GM19238 (cell line): ENCODE results near the gene TEKT5.
"Not testable (repeated sequence)": the region's sequence is repeated elsewhere in the genome, so short reads cannot be mapped to it uniquely, and the experiment has no call there.

Source experiments
- DNase-seq: peaks from one replicate; pipeline ENCODE4 v3.0.0; 2011; ENCODE audit warnings: low spot score; ENCODE audit not compliant: insufficient read length

TEKT5 gene

DNA sequence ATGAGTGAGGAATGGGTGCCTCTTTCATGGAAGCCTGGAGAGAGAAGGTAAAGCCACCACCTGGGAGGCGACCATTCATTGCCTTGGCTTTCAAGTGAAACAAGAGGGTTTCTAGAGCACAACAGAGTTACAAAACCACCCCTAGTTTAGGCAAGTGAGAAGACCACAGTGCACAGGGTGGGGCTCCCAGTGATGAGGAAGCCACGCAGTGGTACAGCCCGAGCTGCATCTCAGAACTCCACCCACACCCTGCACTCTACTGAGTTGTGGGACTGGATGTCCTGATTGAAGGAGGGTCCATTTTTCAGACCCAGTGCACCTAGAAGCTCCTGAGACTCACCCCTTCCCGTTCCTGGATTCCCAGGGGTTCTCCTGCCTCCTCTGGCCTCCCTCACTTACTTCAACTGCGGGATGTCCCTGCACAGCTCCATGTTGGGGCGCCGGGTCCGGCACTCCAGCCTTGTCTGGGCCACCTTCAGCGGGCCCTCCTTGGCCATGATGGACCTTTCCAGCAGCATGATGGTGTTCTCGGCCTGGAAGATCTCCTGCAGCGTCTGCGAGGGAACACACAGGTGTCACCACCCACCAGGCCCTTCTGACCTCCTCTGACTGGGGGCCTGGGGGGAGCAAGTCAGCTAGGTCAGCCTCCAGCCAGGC, 59.2 kb downstream of the TEKT5 start:
- DNase-seq: no peak

DNA sequence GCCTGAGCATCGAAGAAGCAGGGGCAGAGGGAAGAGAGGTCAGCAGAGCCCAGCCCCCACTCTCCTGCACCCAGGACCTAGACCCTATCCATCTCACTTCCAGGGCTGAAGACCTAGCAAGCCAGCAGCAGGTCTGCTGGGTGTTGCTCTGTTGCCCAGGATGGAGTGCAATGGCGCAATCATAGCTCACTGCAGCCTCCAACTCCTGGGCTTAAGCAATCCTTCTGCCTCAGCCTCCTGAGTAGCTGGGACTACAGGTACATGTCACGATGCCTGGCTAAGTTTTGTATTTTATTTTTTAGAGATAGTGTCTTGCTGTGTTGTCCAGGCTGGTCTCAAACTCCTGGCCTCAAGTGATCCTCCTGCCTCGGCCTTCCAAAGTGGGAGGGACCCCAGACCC, 61.3 kb downstream of the TEKT5 start:
- not testable (repeated sequence) for DNase-seq

DNA sequence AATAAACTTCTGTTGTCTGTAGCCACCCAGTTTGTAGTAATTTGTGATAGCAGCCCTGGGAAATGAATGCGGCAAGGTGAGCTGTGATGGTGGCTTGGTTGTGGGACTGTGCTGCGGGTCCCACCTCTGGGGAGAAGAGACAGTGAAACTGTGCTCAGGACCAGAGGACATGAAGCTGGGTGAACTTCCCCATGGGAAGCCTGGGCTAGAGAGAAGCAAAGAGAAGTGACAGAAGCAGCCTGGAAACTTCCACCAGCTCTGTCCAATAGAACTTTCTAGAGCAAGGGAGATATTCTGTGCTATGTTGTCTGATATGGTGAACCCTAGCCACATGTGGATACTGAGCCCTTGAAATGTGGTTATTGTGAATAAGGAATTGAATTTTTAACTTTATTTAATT, 62.8 kb downstream of the TEKT5 start:
- no peak for DNase-seq

DNA sequence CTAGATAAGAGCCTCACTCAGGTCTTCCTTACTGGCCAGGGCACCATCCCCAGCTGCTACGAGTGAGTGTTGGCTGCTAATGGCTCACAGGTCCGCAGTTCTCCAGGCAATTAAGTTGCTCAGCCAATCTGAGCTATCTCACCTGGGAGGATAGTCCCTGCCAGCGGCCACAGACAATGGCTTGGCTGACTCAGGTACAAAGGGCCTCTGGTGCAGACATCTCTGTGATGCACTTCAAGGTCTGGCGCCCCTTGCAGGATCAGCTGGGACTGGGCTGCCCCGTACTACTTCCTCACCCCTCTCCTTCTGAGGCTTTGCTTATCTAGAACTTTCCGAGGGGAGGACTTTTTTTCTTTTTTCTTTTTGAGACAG, 65.2 kb downstream of the TEKT5 start:
- DNase-seq: no peak

GRCh38 chr16:10625595-10626357, 69.0 kb downstream of the TEKT5 start:
- no peak for DNase-seq

DNA sequence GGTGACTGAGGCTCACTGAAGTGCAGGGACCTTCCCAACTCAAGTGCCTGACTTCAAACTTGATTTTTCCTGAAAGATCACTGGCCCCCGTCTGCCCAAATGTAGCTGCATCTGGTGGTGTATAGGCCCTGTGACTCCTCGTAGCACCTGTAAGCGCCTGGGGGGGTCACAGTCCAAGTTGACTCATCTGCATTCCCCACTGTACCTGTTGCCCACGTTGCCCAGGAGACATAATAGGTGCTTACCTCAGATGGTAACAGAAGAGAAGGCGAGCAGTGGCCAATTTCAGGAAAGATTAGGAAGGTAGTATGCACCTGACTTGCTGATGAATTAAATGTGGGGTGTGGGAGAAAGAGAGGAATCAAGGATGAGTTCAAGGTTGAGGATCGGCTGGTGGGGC, 70.2 kb downstream of the TEKT5 start:
- no peak for DNase-seq

DNA sequence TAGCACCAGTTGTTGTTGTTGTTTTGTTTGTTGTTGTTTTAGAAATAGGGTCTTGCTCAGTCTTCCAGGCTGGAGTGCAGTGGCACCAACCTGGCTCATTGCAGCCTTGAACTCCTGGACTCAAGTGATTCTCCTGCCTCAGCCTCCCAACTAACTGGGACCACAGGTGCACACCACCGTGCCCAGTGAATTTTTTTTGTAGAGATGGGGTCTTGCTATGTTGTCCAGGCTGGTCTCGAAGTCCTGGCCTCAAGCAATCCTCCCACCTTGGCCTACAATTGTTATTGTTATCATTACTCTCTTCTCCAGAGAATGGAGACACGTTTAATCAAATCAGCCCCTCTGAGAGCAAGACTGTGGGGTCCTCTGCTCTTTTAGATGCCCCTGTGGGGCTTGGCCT, 71.7 kb downstream of the TEKT5 start:
- DNase-seq: no peak

- DNase-seq: no peak
These were observed 72.5 kb downstream of the TEKT5 start for GRCh38 chr16:10622036-10622921.

DNA sequence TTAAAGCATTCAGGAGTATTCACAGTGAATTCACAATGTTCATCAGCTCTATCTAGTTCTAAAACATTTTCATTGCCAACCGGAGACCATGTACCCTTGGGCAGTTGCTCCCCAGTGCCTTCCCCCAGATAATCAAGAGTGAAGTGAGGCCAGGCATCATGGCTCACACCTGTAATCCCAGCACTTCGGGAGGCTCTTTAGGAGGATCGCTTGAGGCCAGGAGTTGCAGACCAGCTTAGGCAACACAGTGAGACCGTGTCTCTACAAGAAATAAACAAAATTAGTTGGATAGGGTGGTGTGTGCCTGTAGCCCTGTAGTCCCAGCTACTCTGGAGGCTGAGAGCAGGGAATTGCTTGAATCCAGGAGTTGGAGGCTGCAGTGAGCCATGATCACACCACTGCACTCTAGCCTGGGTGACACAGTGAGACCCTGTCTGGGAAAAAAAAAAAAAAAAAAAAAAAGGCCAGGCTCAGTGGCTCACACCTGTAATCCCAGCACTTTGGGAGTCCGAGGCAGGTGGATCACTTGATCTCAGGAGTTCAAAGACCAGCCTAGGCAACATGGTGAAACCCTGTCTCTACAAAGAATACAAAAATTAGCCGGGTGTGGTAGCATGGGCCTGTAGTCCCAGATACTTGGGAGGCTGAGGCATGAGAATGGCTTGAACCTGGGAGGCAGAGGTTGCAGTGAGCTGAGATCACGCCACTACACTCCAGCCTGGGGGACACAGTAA, 73.3 kb downstream of the TEKT5 start:
- not testable (repeated sequence) for DNase-seq

- DNase-seq: no peak
These were observed 74.6 kb downstream of the TEKT5 start for GRCh38 chr16:10620120-10620519.

GRCh38 chr16:10619271-10619849, 75.4 kb downstream of the TEKT5 start:
- DNase-seq: no peak

- DNase-seq: no peak
These were observed 76.0 kb downstream of the TEKT5 start for GRCh38 chr16:10618710-10619209.

GRCh38 chr16:10617662-10618420, 76.9 kb downstream of the TEKT5 start:
- no peak for DNase-seq

DNA sequence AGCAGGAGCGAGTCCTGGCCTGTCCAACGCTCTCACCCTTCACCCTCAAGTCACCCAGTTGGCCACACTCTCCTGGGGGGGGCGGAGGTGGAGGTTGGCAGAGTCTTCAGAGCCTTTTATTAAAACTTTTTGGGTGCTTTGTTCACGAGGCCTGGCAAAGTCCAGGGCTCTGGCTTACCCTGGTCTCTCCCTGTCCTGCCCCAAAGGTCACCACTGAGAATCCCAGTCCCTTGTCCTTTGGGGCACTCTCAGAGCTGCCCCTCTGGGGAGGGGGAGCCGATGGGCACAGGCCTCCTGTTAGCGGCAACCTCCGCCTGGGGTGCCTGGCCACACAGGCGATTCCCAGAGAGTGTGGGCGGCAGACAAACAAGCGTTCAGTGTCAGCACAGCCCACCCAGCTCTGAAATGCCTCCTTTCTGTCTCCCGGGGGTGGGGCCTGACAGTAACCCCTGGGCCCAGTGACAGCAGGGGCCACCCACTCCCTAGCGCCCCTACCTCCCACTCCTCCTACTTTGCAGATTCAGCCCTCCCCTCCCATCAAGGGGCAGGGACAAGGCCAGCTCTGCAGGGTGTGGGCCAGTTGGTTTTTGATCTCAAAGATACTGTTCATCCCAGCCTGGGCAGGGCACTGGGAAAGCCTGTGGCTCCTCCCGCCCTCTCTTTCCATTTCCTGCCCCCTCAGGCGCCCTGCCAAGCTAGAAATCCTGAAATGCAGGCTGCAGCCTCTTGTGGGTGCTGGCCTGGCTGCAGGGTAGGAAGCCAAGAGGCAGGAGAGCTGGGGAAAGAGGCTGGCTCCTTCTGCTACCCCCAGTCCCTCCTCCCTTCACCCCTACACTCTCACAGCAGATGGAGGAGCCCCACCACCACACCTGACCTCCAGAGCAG, 77.7 kb downstream of the TEKT5 start:
- DNase-seq: no peak

DNA sequence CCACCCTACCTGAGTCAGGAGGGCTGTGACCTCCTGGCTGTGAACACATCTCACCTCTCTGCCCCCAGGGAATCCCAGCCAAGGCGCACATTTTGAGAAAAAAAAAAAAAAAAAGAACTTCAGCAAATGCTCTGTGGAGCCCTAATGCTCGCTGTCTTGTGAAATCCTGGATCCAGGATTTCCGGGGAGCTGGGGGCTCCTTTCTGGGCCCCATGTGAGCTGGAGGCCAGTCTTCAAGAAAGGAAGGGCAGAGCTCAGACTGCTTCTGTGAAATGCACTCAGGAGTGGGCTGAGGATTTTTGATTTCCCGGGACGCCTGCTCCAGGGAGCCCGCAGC, 78.3 kb downstream of the TEKT5 start:
- DNase-seq: no peak

DNA sequence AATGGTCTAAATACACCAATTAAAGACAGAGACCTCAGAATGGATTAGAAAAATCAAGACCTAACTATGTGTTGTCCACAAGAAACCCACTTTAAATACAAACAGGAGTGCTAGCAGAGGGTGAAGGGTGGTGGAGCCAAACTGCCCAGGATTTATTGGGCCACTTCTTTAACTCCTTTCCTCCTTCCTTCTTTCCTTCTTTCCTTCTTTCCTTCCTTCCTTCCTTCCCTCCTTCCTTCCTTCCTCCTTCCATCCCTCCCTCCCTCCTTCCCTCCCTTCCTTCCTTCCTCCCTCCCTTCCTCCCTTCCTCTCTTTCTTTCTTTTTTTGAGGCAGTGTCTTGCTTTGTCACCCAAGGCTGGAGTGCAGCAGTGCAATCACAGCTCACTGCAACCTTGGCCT, 80.0 kb downstream of the TEKT5 start:
- no peak for DNase-seq

DNA sequence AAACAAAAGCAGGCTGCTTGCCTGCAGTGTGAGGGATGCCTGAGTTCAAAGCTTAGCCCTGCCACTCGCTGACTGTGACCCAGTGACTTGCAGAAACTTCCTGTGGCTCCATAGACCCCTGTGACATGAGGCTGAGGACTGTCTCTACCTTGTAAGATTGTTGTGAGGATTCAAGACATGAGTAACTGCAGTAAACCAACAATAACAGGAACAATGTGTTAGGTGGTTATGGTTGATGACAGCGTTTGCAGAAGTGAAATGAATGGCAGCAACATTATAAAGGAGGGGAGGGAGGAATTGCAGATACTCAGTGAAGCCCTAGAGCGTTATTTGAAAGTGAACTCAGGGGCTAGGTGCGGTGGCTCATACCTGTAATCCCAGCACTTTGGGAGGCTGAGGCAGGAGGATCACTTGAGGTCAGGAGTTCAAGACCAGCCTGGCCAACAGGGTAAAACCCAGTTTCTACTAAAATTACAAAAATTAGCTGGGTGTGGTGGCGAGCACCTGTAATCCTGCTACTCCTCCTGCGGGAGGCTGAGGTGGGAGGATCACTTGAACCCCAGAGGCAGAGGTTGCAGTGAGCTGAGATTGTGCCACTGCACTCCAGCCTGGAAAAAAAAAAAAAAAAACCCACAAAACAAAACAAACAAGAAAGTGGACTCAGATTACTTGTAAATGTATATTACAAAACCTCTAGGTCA, 80.8 kb downstream of the TEKT5 start:
- DNase-seq: no peak

DNA sequence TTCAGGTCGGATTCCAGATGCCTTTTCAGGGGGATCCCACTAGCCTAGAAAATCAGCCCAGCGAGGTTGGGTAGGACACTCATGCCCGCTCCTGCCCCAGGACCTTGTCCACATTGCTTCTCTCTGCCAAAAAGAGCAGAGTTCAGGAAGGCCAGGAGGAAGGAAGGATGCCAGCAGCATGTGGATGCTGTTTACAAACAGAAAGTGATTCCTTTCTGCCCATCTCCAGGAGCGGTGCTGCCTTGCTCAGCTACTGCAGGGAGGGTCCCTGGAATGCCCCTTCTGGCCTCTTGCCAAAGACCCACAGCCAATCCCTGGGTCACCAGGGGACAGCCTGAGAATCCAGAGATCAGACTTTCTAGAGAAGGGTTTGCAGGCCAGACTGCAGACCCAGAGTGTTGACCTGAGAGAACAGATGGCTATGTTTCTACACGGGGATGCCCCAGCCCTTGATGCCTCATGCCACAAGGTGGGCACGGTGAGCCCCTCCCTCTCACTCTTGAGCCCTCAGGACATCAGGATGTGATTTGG, 82.0 kb downstream of the TEKT5 start:
- no peak for DNase-seq
